Esophagus squamous epithelium (tissue), 4 donors: Measurements from ENCODE around the gene ADGRG3.

ENCODE experiments used
- CTCF ChIP-seq, 6 experiments: fragments of 450-650 bp in 4 of 6; fragments of 200-600 bp in 2 of 6; sonication (generic) in 2 of 6; IDR thresholded peaks; one replicate each; pipeline ENCODE4 v1.5.1; 2016 to 2019; ENCODE audit warnings: antibody characterized with exemption in 6 of 6, mild to moderate bottlenecking in 4 of 6, moderate library complexity in 4 of 6
- POLR2A ChIP-seq, 4 donors: fragments of 450-650 bp; IDR thresholded peaks; one replicate each; pipeline ENCODE4 v1.6.1; 2017; ENCODE audit warnings: antibody characterized with exemption in 4 of 4, mild to moderate bottlenecking in 4 of 4, moderate library complexity in 3 of 4

GRCh38 chr16:57734308-57734924 lies 66.3 kb downstream of the ADGRG3 start:
- TF ChIP-seq CTCF (IDR thresholded peaks at IDR 0.05): no peak
- TF ChIP-seq POLR2A (IDR thresholded peaks at IDR 0.05): no peak
